K562 (cell line): ENCODE measurements around the gene GULP1. TPM values are rescaled to one million over a fixed set of nuclear protein-coding genes. Genes with fewer than 3 reads are reported as not detected.

Source experiments
- ATAC-seq: fragments of 200-7000 bp; cut with Tn5 transposase; 3 replicates; pipeline ENCODE4 v1.9.1; 2020; ENCODE audit warnings: moderate library complexity
- BruUV-seq: library from RNA; stranded (reverse); fragments of 400-500 nt; replicated peaks from 2 replicates; lab custom pipeline; 2021; lab: Mats Ljungman, UMichigan
- CTCF ChIA-PET: fragments of 300-600 bp; formaldehyde crosslinking; extraction: SDS; loops from one replicate; lab custom pipeline; 2021; ENCODE audit warnings: low intra/inter-chr PET ratio; lab: Yijun Ruan, JAX
- POLR2A ChIA-PET: fragments of 300-600, 350-650 bp; sonication (Branson Sonifier 250); formaldehyde crosslinking; extraction: SDS; loops from one replicate; lab custom pipeline; 2021; ENCODE audit warnings: antibody characterized with exemption, inconsistent platforms; lab: Yijun Ruan, JAX
- DNase-seq, 4 experiments: peaks; one replicate each; pipeline versions ENCODE4 v3.0.0 to v3.0.0-alpha.2; 2011 to 2018; ENCODE audit warnings: low spot score in 3 of 4, mixed read lengths in 3 of 4; ENCODE audit errors: extremely low read depth in 1 of 4
- FAIRE-seq: peaks from 2 replicates; lab custom pipeline; 2011; peaks lifted over from hg19 to GRCh38; lab: Jason Lieb, UNC
- H2AFZ ChIP-seq: 2 replicates; pipeline ENCODE4 v1.6.0; 2011; ENCODE audit warnings: low read depth, low read length, control low read depth, inconsistent platforms
- H3K27ac ChIP-seq: fragments of 200-600 bp; 3 replicates; pipeline ENCODE4 v1.8.0; 2011; ENCODE audit warnings: low read depth, mild to moderate bottlenecking, control low read depth, inconsistent platforms, low read length, moderate library complexity, mixed read lengths; ENCODE audit errors: extremely low read depth
- H3K27me3 ChIP-seq, 2 experiments: fragments of 300-600 bp in 1 of 2; 2 replicates in 1 of 2; 3 replicates in 1 of 2; pipeline versions ENCODE4 v1.6.0 to v1.8.0; 2011; ENCODE audit warnings: inconsistent platforms in 2 of 2, low read length in 2 of 2, mild to moderate bottlenecking in 1 of 2, mixed read lengths in 1 of 2, moderate library complexity in 1 of 2; ENCODE audit not compliant: control insufficient read depth in 2 of 2, insufficient read depth in 2 of 2
- H3K36me3 ChIP-seq: fragments of 300-600 bp; 3 replicates; pipeline ENCODE4 v1.8.0; 2011; ENCODE audit warnings: mild to moderate bottlenecking, low read length, inconsistent platforms; ENCODE audit not compliant: control insufficient read depth, insufficient read depth
- H3K4me1 ChIP-seq, 2 experiments: fragments of 200-600 bp in 1 of 2; replicated peaks in 1 of 2; 2 replicates in 1 of 2; 3 replicates in 1 of 2; pipeline versions ENCODE4 v1.5.1 to v1.8.0; 2011; ENCODE audit warnings: inconsistent platforms in 2 of 2, low read length in 2 of 2, mild to moderate bottlenecking in 1 of 2, mixed read lengths in 1 of 2, moderate library complexity in 1 of 2; ENCODE audit not compliant: control insufficient read depth in 2 of 2, insufficient read depth in 2 of 2
- H3K4me2 ChIP-seq: 2 replicates; pipeline ENCODE4 v1.6.1; 2011; ENCODE audit warnings: low read length, control low read depth, inconsistent platforms, mixed read lengths; ENCODE audit not compliant: insufficient read depth
- H3K4me3 ChIP-seq: fragments of 200-600 bp; sonication (generic), shearing (Covaris generic); 2 replicates; pipeline ENCODE4 v1.5.1; 2016; ENCODE audit warnings: control low read depth, inconsistent platforms
- H3K79me2 ChIP-seq: fragments of 200-600 bp; 3 replicates; pipeline ENCODE4 v1.8.0; 2011; ENCODE audit warnings: low read length, inconsistent platforms; ENCODE audit not compliant: control insufficient read depth, insufficient read depth
- H3K9ac ChIP-seq, 2 experiments: 2 replicates each; pipeline versions ENCODE4 v1.6.0 to v1.6.1; 2011; ENCODE audit warnings: low read depth in 2 of 2, low read length in 2 of 2, control low read depth in 1 of 2, inconsistent platforms in 1 of 2, mild to moderate bottlenecking in 1 of 2, mixed read lengths in 1 of 2; ENCODE audit not compliant: insufficient read depth in 1 of 2
- H3K9me1 ChIP-seq: one replicate; pipeline ENCODE4 v1.6.0; 2011; ENCODE audit warnings: inconsistent platforms, mild to moderate bottlenecking, low read length, moderate library complexity; ENCODE audit not compliant: control insufficient read depth, insufficient read depth
- H3K9me3 ChIP-seq: replicated peaks from 2 replicates; pipeline ENCODE4 v1.5.1; 2011; ENCODE audit warnings: low read depth, low read length, inconsistent platforms; ENCODE audit not compliant: control insufficient read depth, insufficient read depth
- H4K20me1 ChIP-seq: replicated peaks from 2 replicates; pipeline ENCODE4 v1.6.1; 2011; ENCODE audit warnings: low read length, inconsistent platforms, mixed read lengths; ENCODE audit not compliant: control insufficient read depth, insufficient read depth
- CCNT2 ChIP-seq: IDR thresholded peaks from 2 replicates; pipeline ENCODE4 v1.6.1; 2011; ENCODE audit warnings: borderline replicate concordance, low read depth, mild to moderate bottlenecking, moderate library complexity, mixed read lengths, low read length; ENCODE audit not compliant: insufficient read length; ENCODE audit errors: extremely low read depth
- NR2F6 ChIP-seq: fragments of 450-650 bp; formaldehyde crosslinking; IDR thresholded peaks from 2 replicates; pipeline ENCODE4 v1.4.0; 2020; ENCODE audit warnings: mild to moderate bottlenecking
- ZNF277 ChIP-seq: fragments of 250-450 bp; sonication (Bioruptor Pico); IDR thresholded peaks from 2 replicates; pipeline ENCODE4 v1.8.0; 2022; ENCODE audit warnings: inconsistent platforms, mild to moderate bottlenecking, moderate library complexity, borderline replicate concordance
- whole genome bisulfite sequencing: fragments of 100-300 bp; shearing (Covaris generic); methylation state at CpG from one replicate; pipeline ENCODE4 v1.1.6; 2016; ENCODE audit warnings: low coverage, mixed read lengths; ENCODE audit not compliant: insufficient coverage; ENCODE audit errors: missing lambda C conversion rate; 5-methylcytosine and 5-hydroxymethylcytosine counted together
- in situ Hi-C: fragments of 300-500 bp; cut with MboI; formaldehyde crosslinking; loops from 4 replicates; pipeline ENCODE4 v1.15.0; 2018; ENCODE audit warnings: inconsistent platforms, mixed read lengths
- intact Hi-C: fragments of 100-400 bp; cut with micrococcal nuclease; formaldehyde crosslinking; loops from 2 replicates; pipeline ENCODE4 v1.14.2; 2022
- polyA plus RNA-seq, 8 experiments: library from polyadenylated mRNA; depleted of rRNA in 4 of 8; stranded (reverse) in 5 of 8; unstranded in 3 of 8; fragments of >200 nt; fragmentation: Nextera tagmentation in 2 of 8; fragmentation: Illumina TruSeq in 1 of 8; extraction: Ambion mirVana in 2 of 8; extraction: Trizol in 1 of 8; gene quantifications; 2 replicates each; pipeline versions ENCODE4 v1.2.1 to v1.2.3, GENCODE V29; 2011 to 2014; ENCODE audit warnings: inconsistent platforms in 1 of 8, missing spikeins in 1 of 8
- total RNA-seq, 7 experiments: library from RNA; depleted of rRNA in 6 of 7; stranded (reverse); fragments of >200 nt in 6 of 7; fragmentation: Illumina TruSeq in 2 of 7; extraction: Trizol in 2 of 7; gene quantifications; 2 replicates each; pipeline versions ENCODE4 v1.2.1 to v1.2.3, GENCODE V29; 2011 to 2021; ENCODE audit warnings: low replicate concordance in 1 of 7
- TF ChIP-seq, protein P1 (sequence below), 3 experiments: IDR thresholded peaks in 2 of 3; conservative IDR thresholded peaks in 1 of 3; 2 replicates each; pipeline ENCODE4 v1.5.1; 2011 to 2012; ENCODE audit warnings: low read length in 3 of 3, mild to moderate bottlenecking in 3 of 3, control low read depth in 2 of 3, improper control_type of control experiment in 1 of 3, inconsistent platforms in 1 of 3, low read depth in 1 of 3, mixed read lengths in 1 of 3, moderate library complexity in 1 of 3; ENCODE audit not compliant: insufficient read depth in 2 of 3
- TF ChIP-seq, protein P2 (sequence below): fragments of 450-650 bp; IDR thresholded peaks from 2 replicates; pipeline ENCODE4 v1.6.1; 2016; ENCODE audit warnings: mild to moderate bottlenecking

The GULP1 gene
- total and polyA plus RNA-seq, 9 of the 15 experiments (the other 6 are each of a cell fraction or from before 2014, with no cell fraction given), result 8.5 to 25.3 (median 19.5) TPM

- BruUV-seq, result no TSS peak
- intact Hi-C loops (no loop called here), in situ Hi-C loops (no loop called here)
- Histone ChIP-seq H3K4me1 (0 out of 5 replicates have a peak, but pooled peaks cover 0 to 4% of the 10 kb centered on the region in 2 experiments), H3K9me3 (no peaks in the 10 kb centered on the region), H3K4me2 (no peak overlapping the region), H3K27ac (no peak overlapping the region), H3K27me3 (no peaks in the 10 kb centered on the region), H2AFZ (no peak overlapping the region), H3K9ac (no peak overlapping the region), H3K79me2 (no peaks in the 10 kb centered on the region; the same call in 2 of the 3 replicates), H3K4me3 (no peak overlapping the region), H4K20me1 (no peaks in the 10 kb centered on the region), H3K36me3 (no peaks in the 10 kb centered on the region), H3K9me1 (no peaks in the 10 kb centered on the region)
- FAIRE-seq, result no peak
- WGBS, result 39% methylated on average over 3 of the region's 3 CpGs
- no peak for ATAC-seq
- TF ChIP-seq, protein P1, sequence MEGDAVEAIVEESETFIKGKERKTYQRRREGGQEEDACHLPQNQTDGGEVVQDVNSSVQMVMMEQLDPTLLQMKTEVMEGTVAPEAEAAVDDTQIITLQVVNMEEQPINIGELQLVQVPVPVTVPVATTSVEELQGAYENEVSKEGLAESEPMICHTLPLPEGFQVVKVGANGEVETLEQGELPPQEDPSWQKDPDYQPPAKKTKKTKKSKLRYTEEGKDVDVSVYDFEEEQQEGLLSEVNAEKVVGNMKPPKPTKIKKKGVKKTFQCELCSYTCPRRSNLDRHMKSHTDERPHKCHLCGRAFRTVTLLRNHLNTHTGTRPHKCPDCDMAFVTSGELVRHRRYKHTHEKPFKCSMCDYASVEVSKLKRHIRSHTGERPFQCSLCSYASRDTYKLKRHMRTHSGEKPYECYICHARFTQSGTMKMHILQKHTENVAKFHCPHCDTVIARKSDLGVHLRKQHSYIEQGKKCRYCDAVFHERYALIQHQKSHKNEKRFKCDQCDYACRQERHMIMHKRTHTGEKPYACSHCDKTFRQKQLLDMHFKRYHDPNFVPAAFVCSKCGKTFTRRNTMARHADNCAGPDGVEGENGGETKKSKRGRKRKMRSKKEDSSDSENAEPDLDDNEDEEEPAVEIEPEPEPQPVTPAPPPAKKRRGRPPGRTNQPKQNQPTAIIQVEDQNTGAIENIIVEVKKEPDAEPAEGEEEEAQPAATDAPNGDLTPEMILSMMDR (IDR thresholded peaks at IDR 0.05 in 2 of 3, conservative IDR thresholded peaks at IDR 0.05 in 1 of 3; ENCODE audit: insufficient read depth in 2 of 3, low read depth in 1 of 3, low read length in 3 of 3), result no peak
- TF ChIP-seq, protein P2, sequence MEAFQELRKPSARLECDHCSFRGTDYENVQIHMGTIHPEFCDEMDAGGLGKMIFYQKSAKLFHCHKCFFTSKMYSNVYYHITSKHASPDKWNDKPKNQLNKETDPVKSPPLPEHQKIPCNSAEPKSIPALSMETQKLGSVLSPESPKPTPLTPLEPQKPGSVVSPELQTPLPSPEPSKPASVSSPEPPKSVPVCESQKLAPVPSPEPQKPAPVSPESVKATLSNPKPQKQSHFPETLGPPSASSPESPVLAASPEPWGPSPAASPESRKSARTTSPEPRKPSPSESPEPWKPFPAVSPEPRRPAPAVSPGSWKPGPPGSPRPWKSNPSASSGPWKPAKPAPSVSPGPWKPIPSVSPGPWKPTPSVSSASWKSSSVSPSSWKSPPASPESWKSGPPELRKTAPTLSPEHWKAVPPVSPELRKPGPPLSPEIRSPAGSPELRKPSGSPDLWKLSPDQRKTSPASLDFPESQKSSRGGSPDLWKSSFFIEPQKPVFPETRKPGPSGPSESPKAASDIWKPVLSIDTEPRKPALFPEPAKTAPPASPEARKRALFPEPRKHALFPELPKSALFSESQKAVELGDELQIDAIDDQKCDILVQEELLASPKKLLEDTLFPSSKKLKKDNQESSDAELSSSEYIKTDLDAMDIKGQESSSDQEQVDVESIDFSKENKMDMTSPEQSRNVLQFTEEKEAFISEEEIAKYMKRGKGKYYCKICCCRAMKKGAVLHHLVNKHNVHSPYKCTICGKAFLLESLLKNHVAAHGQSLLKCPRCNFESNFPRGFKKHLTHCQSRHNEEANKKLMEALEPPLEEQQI, result no peak
- TF ChIP-seq CCNT2, result no peak
- TF ChIP-seq NR2F6 (CRISPR knock-in tag), result no peak
- no peak for TF ChIP-seq ZNF277 (CRISPR knock-in tag)
- POLR2A ChIA-PET, result no interaction called here
- no peak for DNase-seq
- CTCF ChIA-PET, result no interaction called here
Measured at GRCh38 chr2:188473306-188473705, 181.6 kb downstream of the GULP1 start.
